HG02981 (cell line): ENCODE measurements around the gene CMPK1.
A peak's percentile ranks its signal among the peaks of the same experiment; 100 is the strongest.
"Not testable (repeated sequence)": the region's sequence is repeated elsewhere in the genome, so short reads cannot be mapped to it uniquely, and the experiment has no call there.

Source experiments
- ATAC-seq: cut with Tn5 transposase; IDR thresholded peaks from one replicate; pipeline ENCODE4 v1.9.1; 2021; ENCODE audit warnings: mild to moderate bottlenecking, moderate library complexity; ENCODE audit not compliant: unreplicated experiment

Gene CMPK1, protein sequence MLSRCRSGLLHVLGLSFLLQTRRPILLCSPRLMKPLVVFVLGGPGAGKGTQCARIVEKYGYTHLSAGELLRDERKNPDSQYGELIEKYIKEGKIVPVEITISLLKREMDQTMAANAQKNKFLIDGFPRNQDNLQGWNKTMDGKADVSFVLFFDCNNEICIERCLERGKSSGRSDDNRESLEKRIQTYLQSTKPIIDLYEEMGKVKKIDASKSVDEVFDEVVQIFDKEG

DNA sequence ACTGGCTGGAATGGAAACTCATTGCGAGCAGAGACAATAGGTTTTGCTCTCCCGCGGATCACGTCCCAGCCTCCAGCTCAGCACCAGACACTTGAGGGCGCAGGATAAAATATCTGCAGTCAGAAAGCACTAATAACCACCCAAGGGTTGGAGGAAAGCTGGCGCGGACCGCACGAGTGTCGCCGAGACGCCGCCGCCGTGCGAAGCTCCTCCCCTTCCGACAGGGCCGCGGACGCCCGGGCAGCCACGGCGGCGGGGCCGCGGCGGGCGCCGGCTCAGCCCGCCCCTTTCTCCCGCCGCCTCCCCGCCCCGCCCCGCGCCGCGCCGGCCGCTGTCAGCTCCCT, at the start of gene CMPK1:
CMPK1 (plus strand) TSS at position 213 of the 344 bp plus-strand sequence. CDS start 156 bp downstream, outside the sequence.
- peak; percentile 72 for ATAC-seq

DNA sequence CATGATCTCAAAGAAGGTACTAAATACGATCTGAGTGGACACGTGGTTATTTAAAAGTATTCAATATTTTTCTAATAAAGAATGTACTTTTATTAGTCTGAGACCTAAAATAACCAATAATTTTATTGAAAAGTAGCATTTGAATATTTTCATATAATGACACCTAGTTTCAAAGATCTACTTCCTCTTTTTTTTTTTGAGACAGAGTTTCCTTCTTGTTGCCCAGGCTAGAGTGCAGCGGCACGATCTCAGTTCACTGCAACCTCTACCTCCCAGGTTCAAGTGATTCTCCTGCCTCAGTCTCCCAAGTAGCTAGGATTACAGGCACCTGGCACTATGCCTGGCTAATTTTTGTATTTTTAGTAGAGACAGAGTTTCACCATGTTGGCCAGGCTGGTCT, 45.5 kb upstream of the CMPK1 start:
- not testable (repeated sequence) for ATAC-seq

DNA sequence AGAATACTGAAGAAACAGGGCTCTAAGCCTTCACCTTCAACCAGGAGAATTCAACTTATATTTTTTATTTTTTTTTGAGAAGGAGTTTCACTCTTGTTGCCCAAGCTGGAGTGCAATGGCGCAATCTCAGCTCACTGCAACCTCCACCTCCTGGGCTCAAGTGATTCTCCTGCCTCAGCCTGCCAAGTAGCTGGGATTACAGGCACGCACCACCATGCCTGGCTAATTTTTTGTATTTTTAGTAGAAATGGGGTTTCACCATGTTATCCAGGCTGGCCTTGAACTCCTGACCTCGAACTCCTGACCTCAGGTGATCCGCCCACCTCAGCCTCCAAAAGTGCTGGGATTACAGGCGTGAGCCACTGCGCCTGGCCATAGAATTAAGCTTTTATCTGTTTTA, 38.7 kb upstream of the CMPK1 start:
- ATAC-seq = not testable (repeated sequence)

DNA sequence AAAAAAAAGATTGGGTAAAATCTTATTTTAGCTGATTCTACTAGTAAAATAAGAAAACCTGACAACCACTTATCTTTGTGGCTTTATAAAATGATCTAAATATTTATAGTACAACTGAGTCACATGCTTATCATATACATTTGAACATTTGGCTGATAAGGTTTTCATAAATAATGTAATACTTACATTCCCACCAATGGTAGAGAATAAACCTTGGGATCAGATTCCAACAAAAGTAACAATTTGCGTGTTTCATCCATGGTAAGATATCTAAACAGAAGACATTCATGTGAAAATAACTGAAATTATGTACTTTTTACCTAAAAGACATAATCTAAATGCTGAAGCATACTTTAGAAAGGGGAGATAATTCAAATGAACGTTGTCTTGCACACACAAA, 38.0 kb upstream of the CMPK1 start:
- ATAC-seq = no peak

DNA sequence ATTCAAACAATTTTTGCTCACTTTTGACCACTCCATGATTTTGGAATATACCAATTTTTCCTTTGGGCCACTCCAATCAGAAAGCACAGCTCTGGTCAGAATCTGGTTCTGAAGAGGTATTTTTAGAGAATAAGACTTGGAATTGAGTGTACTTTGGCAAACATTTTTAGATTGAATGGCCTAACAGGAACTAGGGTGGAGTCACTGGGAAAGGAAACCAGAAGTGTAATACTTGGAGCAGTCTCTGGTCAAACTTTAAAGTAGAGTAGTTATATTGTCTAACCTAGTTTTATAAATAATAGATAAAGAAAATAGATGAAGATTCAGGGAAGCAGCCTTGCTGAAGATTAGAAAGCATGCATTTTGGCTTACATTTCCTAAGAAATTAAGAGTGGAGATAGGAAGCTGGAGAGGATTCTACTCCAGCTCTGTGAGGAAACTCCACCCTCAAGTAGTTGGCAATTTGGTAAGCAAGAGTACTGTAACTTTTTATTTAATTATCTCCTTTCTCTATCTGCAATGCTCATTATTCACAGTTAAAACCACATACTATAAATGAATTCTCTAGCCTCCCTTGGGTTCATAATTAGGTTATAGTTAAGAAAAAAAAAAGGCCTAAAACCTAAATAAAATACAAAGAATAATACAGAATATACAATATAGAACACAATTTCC, 35.4 kb upstream of the CMPK1 start:
- ATAC-seq = no peak

DNA sequence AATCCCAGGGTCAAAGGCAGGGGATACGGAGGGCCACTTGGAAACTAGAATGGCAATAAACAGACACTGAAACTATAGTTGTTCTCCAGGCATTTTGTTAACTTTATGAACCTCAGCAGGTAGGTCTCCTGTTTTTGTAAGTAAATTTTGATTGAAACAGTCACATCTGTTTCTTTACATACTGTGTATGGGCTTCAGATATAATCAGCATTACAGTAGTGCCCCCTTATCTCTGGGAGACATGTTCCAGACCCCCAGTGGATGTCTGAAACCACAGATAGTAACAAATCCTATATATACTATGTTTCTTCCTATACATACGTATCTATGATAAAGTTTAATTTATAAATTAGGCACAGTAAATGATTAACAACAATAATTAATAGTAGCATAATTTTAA, 31.1 kb upstream of the CMPK1 start:
- no peak for ATAC-seq

DNA sequence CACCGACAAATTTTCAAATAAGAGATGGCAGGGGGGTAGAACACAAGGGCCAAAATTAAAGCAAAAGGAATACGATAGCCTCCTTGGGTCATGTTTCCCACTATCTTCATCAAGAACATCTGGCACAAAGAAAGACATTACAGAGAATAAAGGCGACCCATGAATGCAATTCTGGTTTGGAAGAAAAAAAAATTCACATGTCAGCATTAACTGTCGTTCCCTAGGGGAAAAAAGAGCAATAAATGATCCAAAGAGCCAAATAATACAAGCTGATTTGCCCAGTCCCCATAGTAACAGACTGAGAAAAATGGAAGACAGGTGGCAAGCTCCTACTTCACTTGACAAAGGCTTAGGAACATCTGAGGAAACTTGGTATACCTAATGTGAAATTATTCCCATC, 24.2 kb upstream of the CMPK1 start:
- ATAC-seq = no peak

DNA sequence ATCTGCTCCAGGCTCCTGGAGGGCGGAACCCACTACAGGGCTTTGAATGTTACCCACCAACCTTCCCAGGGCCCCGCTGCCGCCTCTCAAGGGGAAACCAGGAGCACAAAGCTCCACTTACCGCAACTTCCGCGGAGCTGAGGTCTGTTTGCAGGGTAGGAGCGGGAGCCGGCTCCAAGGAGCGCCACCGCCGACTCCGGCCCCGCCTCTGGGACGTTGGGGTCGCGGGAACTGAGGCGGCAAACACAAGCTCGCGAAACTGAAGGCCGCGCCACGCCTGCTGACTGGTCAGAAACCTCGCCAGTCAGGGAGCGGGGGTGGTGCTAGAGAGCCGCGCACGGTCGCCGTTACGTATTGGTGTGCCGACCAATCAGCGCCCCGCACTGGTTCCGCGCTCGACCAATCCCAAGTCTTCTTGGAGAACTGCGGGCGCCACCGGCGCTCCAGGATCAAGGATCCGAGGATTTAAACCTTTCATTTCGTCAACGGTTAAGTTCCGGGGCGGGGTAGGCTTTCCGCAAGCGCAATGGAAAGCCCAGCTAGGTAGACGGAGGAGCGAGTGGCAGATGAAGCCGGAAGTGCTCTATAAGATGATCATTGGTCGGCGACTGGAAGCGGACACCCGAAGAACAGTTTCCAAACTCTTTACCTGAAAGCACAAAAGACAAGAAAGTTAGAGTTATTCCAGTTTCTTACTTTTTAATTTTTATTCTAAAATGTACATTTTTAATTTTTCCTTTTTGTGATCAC, 19.5 kb upstream of the CMPK1 start, which contains the start of gene STIL:
STIL (minus strand) TSS at position 233 of the 750 bp plus-strand sequence. CDS start 3,828 bp downstream, outside the sequence.
- ATAC-seq = peak; percentile 94

DNA sequence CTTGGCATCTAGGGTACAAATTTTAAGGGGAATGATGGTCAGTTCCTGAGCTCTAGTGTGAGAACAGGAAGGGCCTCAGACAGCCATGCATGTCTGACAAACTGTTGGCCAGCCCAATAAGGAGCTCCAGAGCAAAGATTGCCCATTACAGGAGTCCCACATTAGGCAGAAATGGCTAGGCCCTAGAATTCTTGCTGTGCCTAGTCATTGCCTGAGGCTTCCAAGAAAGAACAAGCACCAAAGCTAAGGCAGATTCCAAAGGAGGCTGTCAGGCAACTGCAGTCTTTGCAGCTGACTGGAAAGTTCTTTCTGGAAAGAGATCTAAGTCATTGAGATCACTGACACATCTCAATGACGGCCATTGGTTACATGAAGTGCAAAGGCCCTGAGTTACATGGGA, 15.7 kb upstream of the CMPK1 start:
- ATAC-seq = no peak

DNA sequence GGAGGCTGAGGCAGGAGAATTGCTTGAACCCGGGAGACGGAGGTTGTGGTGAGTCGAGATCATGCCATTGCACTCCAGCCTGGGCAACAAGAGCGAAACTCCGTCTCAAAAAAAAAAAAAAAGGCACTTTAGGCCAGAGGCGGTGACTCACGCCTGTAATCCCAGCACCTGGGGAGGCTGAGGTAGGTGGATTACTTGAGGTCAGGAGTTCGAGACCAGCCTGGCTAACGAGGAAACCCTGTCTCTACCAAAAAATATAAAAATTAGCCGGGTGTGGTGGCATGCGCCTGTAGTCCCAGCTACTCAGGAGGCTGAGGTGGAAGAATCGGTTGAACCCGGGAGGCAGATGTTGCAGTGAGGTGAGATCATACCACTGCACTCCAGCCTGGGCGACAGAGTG, 13.6 kb upstream of the CMPK1 start:
- not testable (repeated sequence) for ATAC-seq

DNA sequence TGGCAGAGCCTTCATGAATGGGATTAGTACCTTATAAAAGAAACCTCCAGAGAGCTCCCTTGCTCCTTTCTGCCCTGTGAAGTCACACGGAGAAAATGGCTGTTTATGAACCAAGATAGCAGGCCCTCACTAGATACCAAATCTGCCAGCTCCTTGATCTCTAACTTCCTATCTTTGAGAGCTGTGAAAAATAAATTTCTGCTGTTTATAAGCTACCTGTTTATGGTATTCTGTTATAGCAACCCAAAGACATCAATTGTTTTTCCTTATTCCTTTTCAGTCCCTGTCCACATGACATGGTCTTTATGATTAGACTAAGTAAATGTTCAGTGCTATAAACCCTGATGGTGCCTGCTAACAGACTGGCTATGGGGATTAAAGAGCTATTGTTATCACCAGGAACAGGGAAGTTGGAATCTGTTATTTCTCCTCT, 10.0 kb upstream of the CMPK1 start:
- ATAC-seq = no peak

DNA sequence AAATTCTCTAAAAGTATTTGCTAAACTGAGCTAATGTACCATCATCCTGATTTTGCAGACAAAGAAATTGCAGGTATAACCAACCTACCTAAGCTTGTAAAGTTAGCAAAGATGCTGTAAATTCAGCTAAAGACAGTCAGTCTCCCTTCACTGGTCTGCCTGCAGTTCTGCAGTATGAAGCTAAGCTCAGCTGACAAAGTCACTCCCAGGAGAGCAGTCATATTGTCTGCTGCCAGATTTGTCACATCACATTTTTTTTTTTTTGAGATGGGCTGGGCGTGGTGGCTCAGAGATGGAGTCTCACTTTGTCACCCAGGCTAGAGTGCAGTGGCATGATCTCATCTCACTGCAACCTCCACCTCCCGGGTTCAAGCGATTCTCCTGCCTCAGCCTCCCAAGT, 8.9 kb upstream of the CMPK1 start:
- no peak for ATAC-seq

DNA sequence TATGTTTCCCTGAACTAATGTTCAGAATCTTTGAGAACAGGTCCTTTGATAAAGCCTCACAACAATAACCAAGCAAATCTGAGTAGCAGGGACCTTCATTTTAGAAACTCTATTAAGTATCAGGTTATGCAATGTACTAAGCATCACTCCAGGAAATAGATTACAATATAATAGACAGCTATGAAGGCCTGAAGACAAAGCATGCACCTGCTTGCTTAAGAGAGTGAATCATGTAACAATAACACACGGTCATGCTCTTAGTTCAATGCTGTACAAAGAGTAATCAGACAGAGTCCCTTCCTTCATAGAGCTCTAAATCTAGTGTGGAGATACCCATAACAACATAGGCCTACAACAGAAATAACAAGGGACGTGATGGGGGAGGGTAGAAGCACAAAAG, 8.1 kb upstream of the CMPK1 start:
- ATAC-seq = no peak

DNA sequence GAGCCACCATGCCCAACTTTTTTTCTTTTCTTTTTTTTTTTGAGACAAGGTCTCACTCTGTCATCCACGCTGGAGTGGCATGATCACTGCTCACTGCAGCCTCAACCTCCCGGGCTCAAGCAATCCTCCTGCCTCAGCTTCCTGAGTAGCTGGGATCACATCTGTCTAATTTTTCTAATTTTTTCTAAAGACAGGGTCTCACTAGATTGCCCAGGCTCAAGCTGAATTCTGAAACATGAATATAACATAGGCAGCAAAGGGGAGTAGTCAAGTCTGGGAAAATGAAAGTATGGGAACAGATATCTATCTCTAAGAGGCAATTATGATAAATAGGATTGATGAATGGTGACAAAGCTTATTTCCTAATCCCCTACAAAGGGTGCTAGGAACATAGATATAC, 7.3 kb upstream of the CMPK1 start:
- ATAC-seq = no peak

DNA sequence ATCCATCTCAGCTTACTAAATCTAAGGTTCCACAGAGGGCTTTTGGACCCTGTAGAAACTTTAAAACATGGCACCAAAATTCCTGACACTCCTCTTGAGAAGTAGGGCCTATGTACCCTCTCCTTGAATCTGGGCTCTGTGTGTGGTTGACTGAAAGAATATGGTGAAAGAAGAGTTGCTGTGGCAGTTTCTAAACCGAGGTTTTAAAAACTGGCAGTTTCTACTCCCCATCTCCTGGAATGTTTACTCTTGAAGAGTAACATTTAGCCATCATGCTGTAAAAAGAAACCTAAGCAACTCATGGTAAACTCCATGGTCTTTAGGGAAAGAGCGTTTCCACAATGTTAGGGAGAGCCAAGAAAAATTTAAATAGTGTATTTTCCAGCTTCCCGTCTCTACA, 4.6 kb upstream of the CMPK1 start:
- ATAC-seq = no peak

DNA sequence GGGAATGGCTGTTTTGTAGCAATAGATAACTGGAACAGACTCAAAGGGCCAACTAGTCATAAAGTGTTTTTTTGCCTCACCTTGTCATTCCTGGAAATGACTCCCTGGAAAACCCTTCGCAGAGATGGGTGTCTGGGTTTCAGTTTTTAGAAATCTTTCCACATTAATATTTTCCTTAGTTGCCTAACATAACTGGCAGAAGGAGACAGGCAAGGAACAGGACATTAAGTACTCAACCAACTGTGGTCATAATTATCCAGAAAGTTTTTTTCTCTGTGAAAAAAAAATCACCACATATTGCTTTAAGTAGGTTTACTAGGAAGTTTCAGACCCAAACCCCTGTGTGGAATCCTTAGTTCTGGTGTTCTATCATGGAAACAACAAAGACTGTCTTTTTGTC, 3.4 kb upstream of the CMPK1 start:
- no peak for ATAC-seq

DNA sequence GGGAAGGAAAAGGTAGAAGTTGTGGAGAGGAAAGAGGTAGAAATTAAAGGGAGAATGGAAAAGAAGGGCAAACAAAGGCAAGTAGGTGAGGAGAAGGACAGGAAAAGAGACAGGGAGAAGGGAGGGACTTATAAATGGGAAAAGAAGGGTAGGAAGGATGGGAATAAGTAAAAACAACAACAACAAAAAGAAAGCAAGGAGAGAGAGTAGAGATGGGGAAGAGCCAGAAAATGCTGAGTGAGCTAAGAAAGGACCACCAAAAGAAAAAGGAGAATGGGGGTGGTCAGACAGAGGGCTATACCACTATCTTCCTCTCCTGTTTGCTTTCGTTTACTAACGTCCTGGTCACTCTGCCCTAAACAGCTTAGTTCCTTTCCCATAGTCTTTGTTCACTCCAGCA, 1.7 kb upstream of the CMPK1 start:
- no peak for ATAC-seq

DNA sequence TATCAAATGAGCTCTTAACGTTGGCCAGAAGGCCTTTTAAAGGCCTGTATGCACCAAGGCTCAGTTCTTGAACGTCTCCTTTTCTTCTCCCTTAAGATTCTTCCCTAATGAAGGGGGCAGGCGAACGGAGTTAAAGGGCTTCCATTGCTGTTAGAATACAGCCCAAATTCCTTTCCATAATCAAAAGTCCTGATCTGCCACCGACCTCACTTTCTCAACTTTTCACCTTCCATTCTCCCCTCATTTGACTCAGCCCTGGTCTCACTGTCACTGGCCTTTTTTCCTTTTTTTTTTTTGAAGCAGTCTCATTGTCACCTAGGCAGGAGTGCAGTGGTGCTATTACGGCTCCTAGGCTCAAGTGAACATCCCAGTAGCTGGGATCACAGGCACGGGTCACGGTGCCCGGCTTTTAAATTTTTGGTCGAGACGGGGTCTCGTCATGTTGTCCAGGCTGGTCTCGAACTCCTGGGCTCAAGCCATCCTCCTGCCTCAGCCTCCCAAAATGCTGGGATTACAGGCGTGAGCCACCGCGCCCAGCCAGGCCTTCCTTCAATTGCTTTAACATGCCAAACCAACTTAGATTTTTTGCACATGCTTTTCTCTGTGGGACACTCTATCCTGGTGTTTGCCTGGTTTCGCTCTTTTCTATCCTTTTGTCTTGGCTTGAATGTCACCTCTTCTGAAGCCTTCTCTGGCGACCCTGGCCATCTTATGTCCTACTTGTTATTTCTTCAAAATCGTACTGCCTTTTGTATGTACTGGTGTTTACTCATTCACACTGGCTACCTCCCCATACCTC, 612 bp upstream of the CMPK1 start:
- no peak for ATAC-seq

DNA sequence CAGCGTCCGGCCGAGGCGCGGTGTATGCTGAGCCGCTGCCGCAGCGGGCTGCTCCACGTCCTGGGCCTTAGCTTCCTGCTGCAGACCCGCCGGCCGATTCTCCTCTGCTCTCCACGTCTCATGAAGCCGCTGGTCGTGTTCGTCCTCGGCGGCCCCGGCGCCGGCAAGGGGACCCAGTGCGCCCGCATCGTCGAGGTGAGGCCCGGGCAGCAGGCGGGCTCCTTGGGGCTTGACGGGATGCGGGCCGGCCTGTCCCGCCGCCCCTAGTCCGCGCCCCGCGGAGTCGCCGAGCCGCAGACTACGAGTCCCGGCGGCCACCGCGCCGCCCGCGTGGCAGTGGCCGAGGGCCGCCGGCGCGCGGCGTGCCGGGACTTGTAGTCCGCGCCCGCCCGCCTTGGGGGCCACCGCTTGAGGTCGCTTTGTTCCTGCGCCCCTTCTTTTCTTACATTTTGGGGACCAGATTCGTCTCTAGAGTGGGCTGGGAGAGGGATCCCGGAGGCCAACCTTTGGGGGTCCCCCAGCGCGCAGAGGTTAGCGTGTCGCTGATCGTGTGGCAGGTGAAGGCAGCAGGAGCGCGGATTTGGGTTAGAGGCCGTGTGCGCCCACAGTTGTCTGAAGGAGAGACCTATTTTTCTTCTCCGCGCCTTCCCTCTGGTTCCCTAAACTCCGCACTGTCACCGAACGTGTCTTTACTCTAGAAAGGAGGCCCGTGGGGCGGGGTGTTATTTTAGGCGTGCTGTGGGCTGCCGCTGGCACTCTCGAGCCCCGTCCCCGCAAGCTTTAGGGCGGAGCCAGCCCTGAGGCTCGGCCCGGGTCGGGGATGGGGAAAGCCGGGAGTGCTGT, 553 bp downstream of the CMPK1 start:
- ATAC-seq = peak; percentile 87

DNA sequence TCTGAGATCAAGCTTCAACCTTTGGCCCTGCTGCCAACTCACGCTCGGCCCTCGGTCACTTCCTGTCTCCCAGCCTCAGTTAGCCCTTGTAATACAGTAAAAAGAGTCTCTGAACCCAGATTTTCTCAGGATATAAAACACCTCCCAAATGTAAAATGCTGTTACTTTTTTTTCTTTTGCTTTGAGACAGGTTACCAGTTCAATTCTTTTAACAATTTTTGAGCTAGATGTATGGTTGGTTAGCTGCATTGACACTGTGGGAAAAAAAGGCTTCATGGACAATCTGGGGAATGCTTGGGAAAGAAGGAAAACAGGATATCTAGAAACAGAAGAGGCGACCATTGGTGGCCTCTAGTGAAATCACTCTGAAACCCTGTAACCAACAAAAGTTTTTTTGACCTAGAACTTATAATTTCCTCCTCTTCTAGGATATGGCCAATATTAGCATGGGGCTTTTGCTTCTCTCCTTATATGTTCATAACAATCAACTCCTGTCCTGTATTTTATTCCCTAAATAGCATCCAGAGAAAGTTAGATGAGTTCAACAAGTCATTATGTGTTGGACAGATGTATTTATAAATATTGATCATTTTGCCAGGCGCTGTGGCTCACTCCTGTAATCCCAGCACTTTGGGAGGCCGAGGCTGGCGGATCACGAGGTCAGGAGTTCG, 1.3 kb downstream of the CMPK1 start:
- ATAC-seq = no peak
